HepG2 (cell line): ENCODE results near the gene ADRM1. TPM values are rescaled to one million over a fixed set of nuclear protein-coding genes. Genes with fewer than 3 reads are reported as not detected.
A peak's percentile ranks its signal among the peaks of the same experiment; 100 is the strongest.

ENCODE experiments used
- CBFB ChIP-seq: sonication (generic); formaldehyde crosslinking; IDR thresholded peaks from 2 replicates; pipeline ENCODE4 v1.4.0; 2020; ENCODE audit warnings: missing genetic modification reagents
- CBX2 ChIP-seq, 2 experiments: fragments of 200-600 bp in 1 of 2; sonication (generic); formaldehyde crosslinking in 1 of 2; IDR thresholded peaks; 2 replicates each; pipeline versions ENCODE4 v1.7.0 to v1.8.1; 2018 to 2022; ENCODE audit warnings: low read depth in 2 of 2, low read length in 1 of 2, mild to moderate bottlenecking in 1 of 2, missing genetic modification reagents in 1 of 2
- HMGXB4 ChIP-seq, 2 experiments: sonication (generic) in 1 of 2; formaldehyde crosslinking in 1 of 2; IDR thresholded peaks; 2 replicates each; pipeline versions ENCODE4 v1.4.0 to v1.6.1; 2018 to 2020; ENCODE audit warnings: missing genetic modification reagents in 2 of 2, borderline replicate concordance in 1 of 2, low read depth in 1 of 2, mild to moderate bottlenecking in 1 of 2, missing biosample characterization in 1 of 2
- KDM5A ChIP-seq: fragments of 200-600 bp; sonication (generic); IDR thresholded peaks from 2 replicates; pipeline ENCODE4 v1.7.0; 2018; ENCODE audit warnings: antibody characterized with exemption, mild to moderate bottlenecking, low read length, borderline replicate concordance
- MEIS1 ChIP-seq: sonication (generic); formaldehyde crosslinking; IDR thresholded peaks from 2 replicates; pipeline ENCODE4 v1.9.0; 2021; ENCODE audit warnings: mild to moderate bottlenecking, missing genetic modification reagents, moderate library complexity, borderline replicate concordance
- NFRKB ChIP-seq: fragments of 450-650 bp; IDR thresholded peaks from 2 replicates; pipeline ENCODE4 v1.6.1; 2017
- PHF21A ChIP-seq: sonication (generic); formaldehyde crosslinking; IDR thresholded peaks from 2 replicates; pipeline ENCODE4 v1.5.0; 2020; ENCODE audit warnings: mild to moderate bottlenecking, missing genetic modification reagents
- SRY ChIP-seq: sonication (generic); formaldehyde crosslinking; IDR thresholded peaks from 2 replicates; pipeline ENCODE4 v1.8.0; 2022; ENCODE audit warnings: mild to moderate bottlenecking, missing genetic modification reagents
- TAF1 ChIP-seq: sonication (generic); formaldehyde crosslinking; IDR thresholded peaks from 2 replicates; pipeline ENCODE4 v1.4.0; 2020; ENCODE audit warnings: missing genetic modification reagents
- THAP9 ChIP-seq: sonication (generic); formaldehyde crosslinking; IDR thresholded peaks from 2 replicates; pipeline ENCODE4; 2020; ENCODE audit warnings: missing genetic modification reagents, mild to moderate bottlenecking, borderline replicate concordance
- ZBTB44 ChIP-seq: sonication (generic); formaldehyde crosslinking; IDR thresholded peaks from 2 replicates; pipeline ENCODE4 v1.4.0; 2020; ENCODE audit warnings: missing genetic modification reagents
- ZMYM2 ChIP-seq: sonication (generic); formaldehyde crosslinking; IDR thresholded peaks from 2 replicates; pipeline ENCODE4 v1.8.0; 2022; ENCODE audit warnings: mild to moderate bottlenecking, missing genetic modification reagents
- ZNF20 ChIP-seq: sonication (generic); formaldehyde crosslinking; IDR thresholded peaks from 2 replicates; pipeline ENCODE4 v1.4.0; 2020; ENCODE audit warnings: mild to moderate bottlenecking, moderate library complexity, missing genetic modification reagents
- ZNF225 ChIP-seq: sonication (generic); formaldehyde crosslinking; IDR thresholded peaks from 2 replicates; pipeline ENCODE4 v1.4.0; 2020; ENCODE audit warnings: mild to moderate bottlenecking, missing genetic modification reagents
- ZNF724P ChIP-seq: sonication (generic); formaldehyde crosslinking; IDR thresholded peaks from 2 replicates; pipeline ENCODE4 v1.8.0; 2022; ENCODE audit warnings: missing genetic modification reagents, borderline replicate concordance
- polyA plus RNA-seq, 8 experiments: library from polyadenylated mRNA; depleted of rRNA in 3 of 8; stranded (reverse) in 7 of 8; unstranded in 1 of 8; fragments of >200 nt; fragmentation: Illumina TruSeq in 4 of 8; extraction: Trizol in 4 of 8; gene quantifications; 2 replicates each; pipeline versions ENCODE4 v1.2.1 to v1.2.3, GENCODE V29; 2011 to 2016; ENCODE audit warnings: low read depth in 4 of 8, missing spikeins in 1 of 8, mixed read lengths in 1 of 8; ENCODE audit not compliant: insufficient read depth in 1 of 8
- total RNA-seq, 5 experiments: library from RNA; depleted of rRNA; stranded (reverse); fragments of >200 nt; fragmentation: Illumina TruSeq; extraction: Trizol; gene quantifications; 2 replicates each; pipeline ENCODE4 v1.2.3, GENCODE V29; 2016; ENCODE audit warnings: low read depth in 1 of 5

ADRM1 gene
- total and polyA plus RNA-seq, 2 of the 13 experiments (the other 11 are each of a cell fraction or from before 2014, with no cell fraction given): 92.9 to 154 TPM

GRCh38 chr20:62304331-62305148 is 1.7 kb downstream of the ADRM1 start (continued):
- TF ChIP-seq TAF1 (CRISPR knock-in tag) (peak; percentile 18; the same call in 1 of the 2 replicates), CBX2 (IDR thresholded peaks at IDR 0.05; ENCODE audit: low read depth, low read length) (no peak), CBX2 (CRISPR knock-in tag; IDR thresholded peaks at IDR 0.05; ENCODE audit: low read depth) (no peak), SRY (0 out of 2 replicates have a peak, but pooled peaks have one; percentile 25), ZNF225 (CRISPR knock-in tag) (no peak; the same call in 1 of the 2 replicates), ZNF724P (CRISPR knock-in tag) (0 out of 2 replicates have a peak, but pooled peaks have one; percentile 13), THAP9 (CRISPR knock-in tag) (no peak), KDM5A (no peak), NFRKB (no peak), PHF21A (CRISPR knock-in tag) (no peak), MEIS1 (CRISPR knock-in tag) (no peak), HMGXB4 (CRISPR knock-in tag; IDR thresholded peaks at IDR 0.05; ENCODE audit: borderline replicate concordance in 1 of 2, low read depth in 1 of 2) (0 out of 4 replicates have a peak, but pooled peaks of 1 of the 2 experiments have one; percentile 54), ZNF20 (CRISPR knock-in tag) (no peak), ZMYM2 (CRISPR knock-in tag) (no peak), CBFB (no peak), ZBTB44 (CRISPR knock-in tag) (no peak)
